PC-3 (cell line): ENCODE results near the gene ANKS6. TPM values are rescaled to one million over a fixed set of nuclear protein-coding genes. Genes with fewer than 3 reads are reported as not detected.

ENCODE experiments used
- ATAC-seq: fragments of 200-7000 bp; cut with Tn5 transposase; 2 replicates; pipeline ENCODE4 v1.9.1; 2020; ENCODE audit warnings: mild to moderate bottlenecking, moderate library complexity
- BruUV-seq: library from RNA; stranded (reverse); fragments of 400-500 nt; replicated peaks from 2 replicates; lab custom pipeline; 2021; lab: Mats Ljungman, UMichigan
- CTCF ChIA-PET: fragments of 300-600 bp; sonication (Branson Sonifier 250); formaldehyde crosslinking; loops from one replicate; lab custom pipeline; 2022; ENCODE audit warnings: antibody characterized with exemption; lab: Charles Lee
- POLR2A ChIA-PET: fragments of 300-600 bp; sonication (Branson Sonifier 250); formaldehyde crosslinking; loops from one replicate; lab custom pipeline; 2022; ENCODE audit warnings: antibody characterized with exemption; ENCODE audit not compliant: unreplicated experiment; lab: Charles Lee
- DNase-seq: peaks from one replicate; pipeline ENCODE4 v3.0.0-alpha.2; 2015
- H2AFZ ChIP-seq: fragments of 300-600 bp; sonication (generic); 2 replicates; pipeline ENCODE4 v1.6.0; 2016; ENCODE audit warnings: antibody characterized with exemption, low read length
- H3F3A ChIP-seq: fragments of 300-600 bp; sonication (generic); one replicate; pipeline ENCODE4 v1.6.0; 2017; ENCODE audit warnings: antibody characterized with exemption, low read length, control low read depth, mild to moderate bottlenecking; ENCODE audit not compliant: unreplicated experiment
- H3K27ac ChIP-seq: fragments of 300-600 bp; sonication (generic); 2 replicates; pipeline ENCODE4 v1.5.1; 2016; ENCODE audit warnings: mild to moderate bottlenecking, low read length
- H3K27me3 ChIP-seq: fragments of 300-600 bp; sonication (generic); 2 replicates; pipeline ENCODE4 v1.6.1; 2016; ENCODE audit warnings: low read length, mixed read lengths
- H3K36me3 ChIP-seq: fragments of 300-600 bp; sonication (generic); 2 replicates; pipeline ENCODE4 v1.6.1; 2016; ENCODE audit warnings: low read depth, mixed run types, low read length, mixed read lengths
- H3K4me1 ChIP-seq: fragments of 300-600 bp; sonication (generic); 2 replicates; pipeline ENCODE4 v1.5.1; 2016; ENCODE audit warnings: low read length; ENCODE audit not compliant: insufficient read depth
- H3K4me2 ChIP-seq: fragments of 300-600 bp; sonication (generic); 2 replicates; pipeline ENCODE4 v1.6.0; 2016; ENCODE audit warnings: low read length
- H3K4me3 ChIP-seq: fragments of 300-600 bp; sonication (generic); 2 replicates; pipeline ENCODE4 v1.5.1; 2016; ENCODE audit warnings: mild to moderate bottlenecking, low read length, mixed read lengths
- H3K79me2 ChIP-seq: fragments of 300-600 bp; sonication (generic); 2 replicates; pipeline ENCODE4 v1.6.1; 2017; ENCODE audit warnings: low read length, mixed read lengths
- H3K9ac ChIP-seq: fragments of 300-600 bp; sonication (generic); 2 replicates; pipeline ENCODE4 v1.6.0; 2016; ENCODE audit warnings: mild to moderate bottlenecking, low read length
- H3K9me2 ChIP-seq: fragments of 300-600 bp; sonication (generic); replicated peaks from 2 replicates; pipeline ENCODE4 v1.6.1; 2016; ENCODE audit warnings: mixed run types, low read length, mixed read lengths
- H3K9me3 ChIP-seq: fragments of 300-600 bp; sonication (generic); 2 replicates; pipeline ENCODE4 v1.6.1; 2016; ENCODE audit warnings: low read length, mixed read lengths
- H4K20me1 ChIP-seq: fragments of 300-600 bp; sonication (generic); 2 replicates; pipeline ENCODE4 v1.6.1; 2016; ENCODE audit warnings: low read length, mixed read lengths
- EZH2 ChIP-seq: fragments of 300-600 bp; sonication (generic); IDR thresholded peaks from one replicate; pipeline ENCODE4 v1.6.1; 2017; ENCODE audit warnings: antibody characterized with exemption, mild to moderate bottlenecking, low read length; ENCODE audit not compliant: unreplicated experiment
- EZH2phosphoT487 ChIP-seq: fragments of 300-600 bp; sonication (generic); IDR thresholded peaks from 2 replicates; pipeline ENCODE4 v1.6.1; 2018; ENCODE audit warnings: mild to moderate bottlenecking, antibody characterized with exemption, low read length, borderline replicate concordance
- intact Hi-C: fragments of 100-400 bp; cut with micrococcal nuclease; formaldehyde crosslinking; loops from 2 replicates; pipeline ENCODE4 v1.9.0; 2023
- total RNA-seq: library from RNA; depleted of rRNA; stranded (reverse); fragments of >200 nt; gene quantifications from 2 replicates; pipeline ENCODE4 v1.2.3, GENCODE V29; 2014
- TF ChIP-seq, protein P1 (sequence below): fragments of 300-600 bp; sonication (generic); conservative IDR thresholded peaks from 2 replicates; pipeline ENCODE4 v1.5.1; 2017; ENCODE audit warnings: antibody characterized with exemption, low read depth, mild to moderate bottlenecking, low read length

The ANKS6 gene
- total RNA-seq, 1 experiment from 2014 or later = 39.7 TPM

DNA sequence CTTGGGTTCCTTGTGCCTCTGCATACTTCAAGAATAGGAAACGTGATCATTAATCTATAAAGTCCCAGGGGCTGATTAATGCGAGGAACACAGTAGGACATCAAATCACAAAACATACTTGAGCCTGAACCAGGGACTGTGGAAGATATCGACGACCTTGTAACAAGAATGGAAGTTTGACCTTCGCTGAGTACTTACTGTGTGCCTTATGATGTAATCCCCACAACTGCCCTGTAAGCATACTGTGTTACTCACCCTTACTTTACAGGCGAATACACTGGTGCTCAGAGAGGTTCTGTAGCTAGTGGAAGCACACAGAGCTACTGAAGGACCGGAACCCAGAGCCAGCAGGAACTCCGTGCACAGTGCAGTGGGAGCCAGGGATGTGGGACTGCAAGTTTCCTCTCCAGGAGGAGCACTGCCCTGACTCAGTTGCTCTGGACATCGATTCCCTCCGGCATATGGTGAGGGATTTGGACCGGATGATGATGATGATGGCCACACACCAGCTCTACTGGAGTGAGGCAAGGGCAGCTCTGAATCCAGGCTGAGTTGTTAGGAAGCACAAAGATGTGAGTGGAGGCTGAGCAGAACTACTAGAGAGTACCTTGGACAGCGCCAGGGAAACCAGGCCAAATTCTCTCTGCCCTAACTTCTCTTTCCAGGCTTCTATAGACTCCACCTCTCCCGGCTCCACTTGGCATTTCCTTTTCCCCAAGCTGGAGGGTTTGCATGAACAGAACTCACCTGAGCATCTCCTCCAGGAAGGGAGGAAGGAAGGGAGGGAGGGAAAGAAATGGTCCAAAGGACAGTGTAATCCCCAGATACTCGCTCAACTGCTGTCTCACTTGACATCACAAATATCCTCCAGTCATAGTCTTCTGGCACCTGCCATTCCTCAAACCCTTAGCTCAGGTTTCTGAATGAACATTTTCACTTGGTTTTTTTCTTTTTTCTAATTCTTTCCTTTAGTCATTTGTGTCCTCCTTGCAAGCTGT, 86.1 kb downstream of the ANKS6 start:
- no peak overlapping the region for H3K4me2 ChIP-seq
- no peak for ATAC-seq
- DNase-seq = peak; percentile 40
- no peak overlapping the region for H3K9ac ChIP-seq
- BruUV-seq = no TSS peak
- no peaks in the 10 kb centered on the region for H3K9me3 ChIP-seq
- no peaks in the 10 kb centered on the region for H3K79me2 ChIP-seq
- TF ChIP-seq EZH2 (no peak), EZH2phosphoT487 (no peak)
- TF ChIP-seq, protein P1, sequence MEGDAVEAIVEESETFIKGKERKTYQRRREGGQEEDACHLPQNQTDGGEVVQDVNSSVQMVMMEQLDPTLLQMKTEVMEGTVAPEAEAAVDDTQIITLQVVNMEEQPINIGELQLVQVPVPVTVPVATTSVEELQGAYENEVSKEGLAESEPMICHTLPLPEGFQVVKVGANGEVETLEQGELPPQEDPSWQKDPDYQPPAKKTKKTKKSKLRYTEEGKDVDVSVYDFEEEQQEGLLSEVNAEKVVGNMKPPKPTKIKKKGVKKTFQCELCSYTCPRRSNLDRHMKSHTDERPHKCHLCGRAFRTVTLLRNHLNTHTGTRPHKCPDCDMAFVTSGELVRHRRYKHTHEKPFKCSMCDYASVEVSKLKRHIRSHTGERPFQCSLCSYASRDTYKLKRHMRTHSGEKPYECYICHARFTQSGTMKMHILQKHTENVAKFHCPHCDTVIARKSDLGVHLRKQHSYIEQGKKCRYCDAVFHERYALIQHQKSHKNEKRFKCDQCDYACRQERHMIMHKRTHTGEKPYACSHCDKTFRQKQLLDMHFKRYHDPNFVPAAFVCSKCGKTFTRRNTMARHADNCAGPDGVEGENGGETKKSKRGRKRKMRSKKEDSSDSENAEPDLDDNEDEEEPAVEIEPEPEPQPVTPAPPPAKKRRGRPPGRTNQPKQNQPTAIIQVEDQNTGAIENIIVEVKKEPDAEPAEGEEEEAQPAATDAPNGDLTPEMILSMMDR = no peak
- no peaks in the 10 kb centered on the region for H3K4me1 ChIP-seq
- no peak overlapping the region for H3K27ac ChIP-seq
- intact Hi-C loops = loop anchor here (5.0 to 10.0 kb wide), 2 partner anchors 53 to 155 kb away; no protein-coding TSS in a partner anchor
- ChIA-PET CTCF (no interaction called here), POLR2A (no interaction called here)
- peaks cover 28% of the 10 kb centered on the region for H3K27me3 ChIP-seq
- H2AFZ ChIP-seq = no peak overlapping the region
- H3K9me2 ChIP-seq = no peaks in the 10 kb centered on the region
- no peaks in the 10 kb centered on the region for H3K36me3 ChIP-seq
- H3K4me3 ChIP-seq = no peak overlapping the region
- no peaks in the 10 kb centered on the region for H4K20me1 ChIP-seq
- no peaks in the 10 kb centered on the region for H3F3A ChIP-seq

DNA sequence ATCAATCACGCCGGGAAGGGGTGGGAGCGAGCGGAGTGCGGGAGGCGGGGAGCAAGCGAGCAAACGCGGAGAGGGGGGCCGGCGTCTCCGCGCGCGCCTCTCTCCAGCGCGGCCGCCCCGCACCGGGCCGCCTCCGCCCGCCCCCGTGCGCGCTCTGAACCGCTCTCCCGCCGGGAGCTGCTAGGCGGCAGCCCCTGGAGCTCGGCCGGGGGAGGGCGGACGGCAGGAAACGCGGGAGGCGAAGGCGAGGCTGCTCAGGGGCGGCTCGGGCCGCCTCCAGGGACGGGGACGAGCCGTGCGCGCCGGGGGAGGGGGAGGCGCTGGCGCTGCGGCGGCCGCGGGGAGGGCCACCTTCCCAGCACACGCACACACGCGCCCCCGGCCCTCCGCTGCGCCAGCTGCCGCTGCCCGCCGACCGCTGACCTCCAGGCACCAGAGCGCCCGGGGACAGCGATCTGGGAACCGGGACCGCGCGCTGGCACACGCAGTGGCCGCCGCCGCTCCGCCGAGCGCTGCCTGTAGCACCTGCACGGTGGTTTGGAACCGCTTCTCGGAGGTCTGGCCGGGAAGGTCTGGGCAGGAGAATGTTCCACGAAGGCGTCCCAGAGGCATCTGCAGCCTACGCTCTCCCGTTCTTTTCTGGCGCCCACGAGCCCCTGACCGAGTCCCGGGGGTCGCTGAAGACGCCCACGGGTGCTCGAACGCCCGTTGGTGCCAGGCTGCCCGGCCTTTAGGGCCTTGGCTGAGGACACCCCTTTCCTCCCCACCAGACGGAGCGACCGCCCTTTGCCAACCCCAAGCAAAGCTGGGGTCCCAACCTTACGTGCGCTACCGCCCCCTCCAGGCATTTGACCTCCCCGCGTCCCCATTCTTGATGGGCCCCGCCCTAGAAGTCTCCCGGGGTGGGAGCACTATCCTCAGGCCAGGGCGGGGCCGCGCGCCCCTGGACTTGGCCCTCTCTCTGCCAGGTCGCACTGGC, 87.1 kb downstream of the ANKS6 start, which contains the start of gene GABBR2:
Gene GABBR2 (minus strand): TSS at position 3 of the 979 bp plus-strand sequence. CDS start 198 bp downstream, outside the sequence.
- peaks cover 30% of the 10 kb centered on the region for H3K27me3 ChIP-seq
- H3K4me3 ChIP-seq = peak within 1 kb of the TSS; percentile 60
- H3K9ac ChIP-seq = no peak within 1 kb of the TSS
- H3K9me3 ChIP-seq = no peaks in the 10 kb centered on the region
- 0 out of 2 replicates have a peak within 1 kb of the TSS, but pooled peaks have one; percentile 73 for H2AFZ ChIP-seq
- DNase-seq = no peak
- intact Hi-C loops = loop anchor here (5.0 to 10.0 kb wide), 2 partner anchors 52 to 154 kb away; no protein-coding TSS in a partner anchor
- H3F3A ChIP-seq = no peaks in the 10 kb centered on the region
- peak within 1 kb of the TSS; percentile 91 for H3K4me2 ChIP-seq
- ChIA-PET POLR2A (no interaction called here), CTCF (no interaction called here)
- ATAC-seq = no peak
- no peaks in the 10 kb centered on the region for H3K4me1 ChIP-seq
- H4K20me1 ChIP-seq = no peaks in the 10 kb centered on the region
- TF ChIP-seq, protein P1 = no peak
- TF ChIP-seq EZH2phosphoT487 (no peak), EZH2 (no peak)
- no peaks in the 10 kb centered on the region for H3K36me3 ChIP-seq
- BruUV-seq = no TSS peak
- H3K9me2 ChIP-seq = no peaks in the 10 kb centered on the region
- no peak within 1 kb of the TSS for H3K27ac ChIP-seq
- H3K79me2 ChIP-seq = no peaks in the 10 kb centered on the region
